Activated T-helper 9 cell treated with anti-CD3 and anti-CD28 coated beads, Interleukin-2, amount 50 U/mL, for 16 hours (primary cell): ENCODE data around the gene BNC2.
"Not testable (repeated sequence)": the region's sequence is repeated elsewhere in the genome, so short reads cannot be mapped to it uniquely, and the experiment has no call there.

Source experiments
- DNase-seq: peaks from one replicate; pipeline ENCODE4 v3.0.0-alpha.2; 2020; ENCODE audit warnings: low read depth

BNC2 gene

GRCh38 chr9:16450043-16450442 is 420.4 kb downstream of the BNC2 start:
- DNase-seq: no peak

GRCh38 chr9:16449076-16449730 is 421.3 kb downstream of the BNC2 start:
- no peak for DNase-seq

GRCh38 chr9:16447946-16448345 is 422.5 kb downstream of the BNC2 start:
- DNase-seq: no peak

- no peak for DNase-seq
Measured at GRCh38 chr9:16446636-16447035, 423.8 kb downstream of the BNC2 start.

- no peak for DNase-seq
Measured at GRCh38 chr9:16445141-16445920, 425.1 kb downstream of the BNC2 start.

- no peak for DNase-seq
Measured at GRCh38 chr9:16442622-16443021, 427.8 kb downstream of the BNC2 start.

GRCh38 chr9:16441791-16442190 is 428.7 kb downstream of the BNC2 start:
- no peak for DNase-seq

- not testable (repeated sequence) for DNase-seq
Measured at GRCh38 chr9:16438831-16439230, 431.6 kb downstream of the BNC2 start.

- no peak for DNase-seq
Measured at GRCh38 chr9:16436545-16436944, 433.9 kb downstream of the BNC2 start.

GRCh38 chr9:16434526-16434925 is 435.9 kb downstream of the BNC2 start:
- DNase-seq: no peak

- no peak for DNase-seq
Measured at GRCh38 chr9:16433494-16433893, 437.0 kb downstream of the BNC2 start.

- no peak for DNase-seq
Measured at GRCh38 chr9:16431666-16432392, 438.6 kb downstream of the BNC2 start.

GRCh38 chr9:16429671-16430070 is 440.8 kb downstream of the BNC2 start:
- DNase-seq: no peak

GRCh38 chr9:16427873-16428427 is 442.5 kb downstream of the BNC2 start:
- DNase-seq: no peak

GRCh38 chr9:16426716-16427115 is 443.8 kb downstream of the BNC2 start:
- DNase-seq: no peak

GRCh38 chr9:16425562-16426231 is 444.8 kb downstream of the BNC2 start:
- no peak for DNase-seq

GRCh38 chr9:16422114-16422513 is 448.4 kb downstream of the BNC2 start:
- DNase-seq: no peak

- DNase-seq: no peak
Measured at GRCh38 chr9:16421532-16421931, 448.9 kb downstream of the BNC2 start.

- no peak for DNase-seq
Measured at GRCh38 chr9:16419124-16419523, 451.3 kb downstream of the BNC2 start.

- DNase-seq: no peak
Measured at GRCh38 chr9:16418721-16419120, 451.7 kb downstream of the BNC2 start.

GRCh38 chr9:16417749-16418148 is 452.7 kb downstream of the BNC2 start:
- no peak for DNase-seq

GRCh38 chr9:16417161-16417560 is 453.3 kb downstream of the BNC2 start:
- DNase-seq: no peak
